Measurements from ENCODE around the gene SMTNL1. TPM values are rescaled to one million over a fixed set of nuclear protein-coding genes. Genes with fewer than 3 reads are reported as not detected.
A peak's percentile ranks its signal among the peaks of the same experiment; 100 is the strongest.

The SMTNL1 gene
- total and polyA plus RNA-seq, 9 of the 15 experiments (the other 6 are each of a cell fraction or from before 2014, with no cell fraction given): not detected

- ATAC-seq: no peak
- Histone ChIP-seq H3K27me3 (ENCODE audit: control insufficient read depth in 2 of 2, insufficient read depth in 2 of 2, low read length in 2 of 2) (no peaks in the 10 kb centered on the region), H3K9ac (ENCODE audit: insufficient read depth in 1 of 2, low read depth in 2 of 2, low read length in 2 of 2) (no peak overlapping the region), H4K20me1 (replicated peaks; ENCODE audit: control insufficient read depth, insufficient read depth, low read length) (no peaks in the 10 kb centered on the region), H3K9me1 (ENCODE audit: control insufficient read depth, insufficient read depth, low read length) (no peaks in the 10 kb centered on the region), H2AFZ (ENCODE audit: low read depth, low read length) (no peak overlapping the region), H3K4me1 (replicated peaks in 1 of 2; ENCODE audit: control insufficient read depth in 2 of 2, insufficient read depth in 2 of 2, low read length in 2 of 2) (peaks cover 21 to 31% of the 10 kb centered on the region in 2 experiments; a peak in 4 of 5 replicates), H3K36me3 (ENCODE audit: control insufficient read depth, insufficient read depth, low read length) (peaks cover 30% of the 10 kb centered on the region; the same call in 2 of the 3 replicates), H3K9me3 (replicated peaks; ENCODE audit: control insufficient read depth, insufficient read depth, low read depth, low read length) (no peaks in the 10 kb centered on the region), H3K4me2 (ENCODE audit: insufficient read depth, low read length) (no peak overlapping the region), H3K79me2 (ENCODE audit: control insufficient read depth, insufficient read depth, low read length) (peaks cover 49% of the 10 kb centered on the region), H3K4me3 (no peak overlapping the region), H3K27ac (ENCODE audit: extremely low read depth, low read depth, low read length) (no peak overlapping the region)
- intact Hi-C loops (cut with micrococcal nuclease): no loop called here
- no TSS peak for BruUV-seq (replicated peaks)
- WGBS (ENCODE audit: insufficient coverage, low coverage, missing lambda C conversion rate): 91% methylated on average over 6 of the region's 6 CpGs
- CTCF ChIA-PET (ENCODE audit: low intra/inter-chr PET ratio): interaction anchor here (0.7 kb wide), 1 partner anchor 55 kb away, joined by 7 read pairs; no protein-coding TSS in a partner anchor
- in situ Hi-C loops (cut with MboI): no loop called here
- no peak for FAIRE-seq
- no peak for DNase-seq (ENCODE audit: extremely low read depth in 1 of 4, low spot score in 3 of 4)
- POLR2A ChIA-PET: interaction anchor here (0.6 to 1.6 kb wide), 4 partner anchors 10 to 389 kb away, joined by 3 to 4 read pairs (median 3); no protein-coding TSS in a partner anchor
- TF ChIP-seq MCM2 (IDR thresholded peaks at IDR 0.05; ENCODE audit: low read depth) (no peak), MITF (IDR thresholded peaks at IDR 0.05) (no peak), ZNF583 (CRISPR knock-in tag; IDR thresholded peaks at IDR 0.05) (no peak), ZNF274 (IDR thresholded peaks at IDR 0.05; ENCODE audit: borderline replicate concordance, low read depth, low read length) (no peak), SNRNP70 (optimal IDR thresholded peaks at IDR 0.05; ENCODE audit: low read depth, low read length) (no peak), POLR3A (IDR thresholded peaks at IDR 0.05; ENCODE audit: borderline replicate concordance, extremely low read depth, insufficient read depth, insufficient read length) (no peak), DMBX1 (CRISPR knock-in tag; IDR thresholded peaks at IDR 0.05; ENCODE audit: borderline replicate concordance) (no peak), PTRF (tag; IDR thresholded peaks at IDR 0.05) (no peak), PRPF4 (IDR thresholded peaks at IDR 0.05; ENCODE audit: insufficient read depth, low read depth, low read length, poor library complexity, severe bottlenecking) (no peak), COPS2 (conservative IDR thresholded peaks at IDR 0.05) (no peak), CEBPB (tag; IDR thresholded peaks at IDR 0.05) (peak; percentile 33), BDP1 (IDR thresholded peaks at IDR 0.05; ENCODE audit: insufficient read depth, insufficient read length) (no peak)
- TF ChIP-seq, protein P1, sequence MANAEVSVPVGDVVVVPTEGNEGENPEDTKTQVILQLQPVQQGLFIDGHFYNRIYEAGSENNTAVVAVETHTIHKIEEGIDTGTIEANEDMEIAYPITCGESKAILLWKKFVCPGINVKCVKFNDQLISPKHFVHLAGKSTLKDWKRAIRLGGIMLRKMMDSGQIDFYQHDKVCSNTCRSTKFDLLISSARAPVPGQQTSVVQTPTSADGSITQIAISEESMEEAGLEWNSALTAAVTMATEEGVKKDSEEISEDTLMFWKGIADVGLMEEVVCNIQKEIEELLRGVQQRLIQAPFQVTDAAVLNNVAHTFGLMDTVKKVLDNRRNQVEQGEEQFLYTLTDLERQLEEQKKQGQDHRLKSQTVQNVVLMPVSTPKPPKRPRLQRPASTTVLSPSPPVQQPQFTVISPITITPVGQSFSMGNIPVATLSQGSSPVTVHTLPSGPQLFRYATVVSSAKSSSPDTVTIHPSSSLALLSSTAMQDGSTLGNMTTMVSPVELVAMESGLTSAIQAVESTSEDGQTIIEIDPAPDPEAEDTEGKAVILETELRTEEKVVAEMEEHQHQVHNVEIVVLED (CRISPR knock-in tag; IDR thresholded peaks at IDR 0.05): no peak
- TF ChIP-seq, protein P2, sequence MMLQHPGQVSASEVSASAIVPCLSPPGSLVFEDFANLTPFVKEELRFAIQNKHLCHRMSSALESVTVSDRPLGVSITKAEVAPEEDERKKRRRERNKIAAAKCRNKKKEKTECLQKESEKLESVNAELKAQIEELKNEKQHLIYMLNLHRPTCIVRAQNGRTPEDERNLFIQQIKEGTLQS (IDR thresholded peaks at IDR 0.05): 0 out of 2 replicates have a peak, but pooled peaks have one; percentile 43
- TF ChIP-seq, protein P2 (CRISPR knock-in tag; conservative IDR thresholded peaks at IDR 0.05): no peak
These were observed 25.5 kb upstream of the SMTNL1 start for GRCh38 chr11:57511741-57512430.

Measured in K562 (cell line).